MM.1S (cell line): ENCODE data around the gene PCDH9.

ENCODE experiments used
- CTCF ChIP-seq: fragments of 300-600 bp; sonication (generic); IDR thresholded peaks from 2 replicates; pipeline ENCODE4 v1.5.1; 2016; ENCODE audit warnings: antibody characterized with exemption, low read length, mixed read lengths
- EZH2 ChIP-seq: fragments of 300-600 bp; sonication (generic); optimal IDR thresholded peaks from 2 replicates; pipeline ENCODE3; 2017; ENCODE audit warnings: low read depth, mild to moderate bottlenecking, antibody characterized with exemption, low read length, mixed read lengths
- EZH2phosphoT487 ChIP-seq: fragments of 300-600 bp; sonication (generic); IDR thresholded peaks from 2 replicates; pipeline ENCODE4 v1.6.1; 2018; ENCODE audit warnings: antibody characterized with exemption, low read length

- no peak for TF ChIP-seq EZH2
- TF ChIP-seq CTCF, result no peak
- no peak for TF ChIP-seq EZH2phosphoT487
Measured at GRCh38 chr13:67014399-67014798, 215.7 kb downstream of the PCDH9 start.
